Fibroblast of lung (primary cell): ENCODE measurements around the gene FGFBP2. TPM values are rescaled to one million over a fixed set of nuclear protein-coding genes. Genes with fewer than 3 reads are reported as not detected.

Experiments used
- DNase-seq, 2 donors: peaks; one replicate each; pipeline versions ENCODE4 v3.0.0 to v3.0.0-alpha.2; 2010; ENCODE audit warnings: low read depth in 2 of 2
- H2AFZ ChIP-seq: 2 replicates; pipeline ENCODE4 v1.5.1; 2012; ENCODE audit warnings: low read length, control low read depth, inconsistent platforms
- H3K27ac ChIP-seq: 2 replicates; pipeline ENCODE4 v1.5.1; 2011; ENCODE audit warnings: low read length, control low read depth; ENCODE audit not compliant: insufficient read depth
- H3K27me3 ChIP-seq: 2 replicates; pipeline ENCODE4 v1.5.1; 2011; ENCODE audit warnings: mild to moderate bottlenecking, low read length; ENCODE audit not compliant: control insufficient read depth, insufficient read depth
- H3K36me3 ChIP-seq: 2 replicates; pipeline ENCODE4 v1.5.1; 2011; ENCODE audit warnings: low read length; ENCODE audit not compliant: control insufficient read depth, insufficient read depth
- H3K4me1 ChIP-seq: 2 replicates; pipeline ENCODE4 v1.5.1; 2011; ENCODE audit warnings: low read length; ENCODE audit not compliant: control insufficient read depth, insufficient read depth; ENCODE audit errors: extremely low read depth
- H3K4me2 ChIP-seq: 2 replicates; pipeline ENCODE4 v1.5.1; 2011; ENCODE audit warnings: low read length, control low read depth; ENCODE audit not compliant: insufficient read depth; ENCODE audit errors: extremely low read depth
- H3K4me3 ChIP-seq, 4 experiments: fragments of 200-600 bp in 1 of 4; sonication (generic) in 1 of 4; replicated peaks in 1 of 4; 2 replicates each; pipeline ENCODE4 v1.5.1; 2011 to 2016; ENCODE audit warnings: low read length in 4 of 4, low read depth in 3 of 4, mild to moderate bottlenecking in 3 of 4, control low read depth in 2 of 4, inconsistent platforms in 1 of 4, mixed read lengths in 1 of 4; ENCODE audit not compliant: insufficient read depth in 1 of 4; ENCODE audit errors: control extremely low read depth in 1 of 4
- H3K79me2 ChIP-seq: 2 replicates; pipeline ENCODE4 v1.5.1; 2012; ENCODE audit warnings: mild to moderate bottlenecking, low read length, inconsistent platforms; ENCODE audit not compliant: control insufficient read depth, insufficient read depth
- H3K9ac ChIP-seq: 2 replicates; pipeline ENCODE4 v1.5.1; 2011; ENCODE audit warnings: mild to moderate bottlenecking, low read length, control low read depth; ENCODE audit not compliant: insufficient read depth
- H3K9me3 ChIP-seq: 2 replicates; pipeline ENCODE4 v1.5.1; 2012; ENCODE audit warnings: low read depth, low read length; ENCODE audit not compliant: control insufficient read depth, insufficient read depth
- H4K20me1 ChIP-seq: 2 replicates; pipeline ENCODE4 v1.5.1; 2011; ENCODE audit warnings: low read length; ENCODE audit not compliant: control insufficient read depth, insufficient read depth; ENCODE audit errors: extremely low read depth
- CTCF ChIP-seq, 2 donors: IDR thresholded peaks in 1 of 2; conservative IDR thresholded peaks in 1 of 2; 1 replicate in 1 of 2; 2 replicates in 1 of 2; pipeline ENCODE4 v1.5.1; 2011 to 2012; ENCODE audit warnings: low read length in 2 of 2, control low read depth in 1 of 2, inconsistent platforms in 1 of 2, low read depth in 1 of 2, mild to moderate bottlenecking in 1 of 2
- EZH2 ChIP-seq: IDR thresholded peaks from 2 replicates; pipeline ENCODE4 v1.5.1; 2012; ENCODE audit warnings: low read length, control low read depth, mild to moderate bottlenecking; ENCODE audit errors: missing control alignments
- polyA plus RNA-seq, 2 donors: library from polyadenylated mRNA; depleted of rRNA in 1 of 2; stranded (reverse) in 1 of 2; unstranded in 1 of 2; fragments of >200 nt; gene quantifications; 2 replicates each; pipeline ENCODE4 v1.2.1, GENCODE V29; 2011 to 2012; ENCODE audit warnings: missing spikeins in 1 of 2
- total RNA-seq: library from RNA; depleted of rRNA; stranded (reverse); fragments of >200 nt; gene quantifications from 2 replicates; pipeline ENCODE4 v1.2.1, GENCODE V29; 2014

Gene FGFBP2
- total and polyA plus RNA-seq, 2 donors (not counting 1 experiment from before 2014, with no cell fraction given), result 0.09 TPM; not detected in 1

GRCh38 chr4:15982842-15983524, 20.0 kb upstream of the FGFBP2 start:
- no peak overlapping the region for H3K9ac ChIP-seq
- no peaks in the 10 kb centered on the region for H3K4me1 ChIP-seq

DNA sequence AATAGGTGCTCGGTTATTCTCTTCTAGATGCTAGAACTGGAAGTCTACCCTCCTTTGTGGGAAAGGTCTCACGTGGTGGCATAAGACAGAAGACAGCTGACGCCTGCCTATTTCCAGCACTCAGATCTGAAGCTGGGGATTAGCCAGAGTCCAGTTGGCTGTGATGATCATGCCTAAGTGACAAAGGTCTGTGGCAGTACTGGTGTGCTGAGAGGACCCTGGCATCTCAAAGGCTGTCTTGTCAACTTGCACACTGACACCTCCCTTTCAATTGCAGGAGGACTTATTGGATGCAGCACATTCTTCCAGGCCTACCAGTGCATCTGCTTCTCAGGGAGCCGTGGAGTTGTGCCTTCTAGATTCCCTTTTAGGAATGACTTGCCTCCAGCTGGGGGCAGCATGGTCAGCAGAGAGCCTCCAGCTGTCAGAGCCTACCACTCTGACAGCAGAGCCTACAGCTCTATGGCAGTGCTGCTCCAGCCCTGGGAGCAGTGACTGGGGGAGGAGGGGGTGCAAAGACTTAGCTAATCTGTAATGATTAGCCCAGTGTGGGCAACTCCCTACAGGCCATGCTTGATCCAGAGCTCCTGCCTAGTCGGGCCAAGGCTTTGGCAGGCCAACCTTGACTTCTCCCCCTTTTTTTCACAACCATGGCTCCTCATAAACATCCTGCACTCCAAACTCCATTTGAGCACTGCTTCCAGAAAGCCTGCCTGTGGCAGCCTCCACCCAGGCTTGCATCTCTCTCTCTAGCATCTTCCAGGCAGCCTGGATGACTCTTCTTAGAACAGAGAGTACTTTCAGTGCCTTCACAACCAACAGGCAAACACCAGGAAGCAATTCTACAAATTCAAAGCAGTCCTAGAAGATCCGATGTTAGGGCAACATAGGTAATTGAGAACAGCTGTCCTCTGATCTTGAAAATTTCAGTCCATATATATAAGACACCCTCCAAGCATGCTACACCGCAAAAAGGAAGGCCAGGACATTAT, 13.8 kb upstream of the FGFBP2 start:
- H3K27me3 ChIP-seq, result peaks cover 13% of the 10 kb centered on the region
- no peaks in the 10 kb centered on the region for H3K79me2 ChIP-seq
- no peak overlapping the region for H3K4me2 ChIP-seq
- H2AFZ ChIP-seq, result no peak overlapping the region
- no peak overlapping the region for H3K27ac ChIP-seq
- DNase-seq, result no peak
- TF ChIP-seq EZH2 (no peak), CTCF (conservative IDR thresholded peaks at IDR 0.05 in 1 of 2, IDR thresholded peaks at IDR 0.05 in 1 of 2; ENCODE audit: low read depth in 1 of 2, low read length in 2 of 2) (no peak)
- H3K4me1 ChIP-seq, result no peaks in the 10 kb centered on the region
- no peaks in the 10 kb centered on the region for H3K9me3 ChIP-seq
- H4K20me1 ChIP-seq, result no peaks in the 10 kb centered on the region
- H3K9ac ChIP-seq, result no peak overlapping the region
- no peaks in the 10 kb centered on the region for H3K36me3 ChIP-seq
- H3K4me3 ChIP-seq, result no peak overlapping the region

More at GRCh38 chr4:15982842-15983524, 20.0 kb upstream of the FGFBP2 start:
- TF ChIP-seq CTCF (conservative IDR thresholded peaks at IDR 0.05 in 1 of 2, IDR thresholded peaks at IDR 0.05 in 1 of 2; ENCODE audit: low read depth in 1 of 2, low read length in 2 of 2), result no peak
- Histone ChIP-seq H3K36me3 (no peaks in the 10 kb centered on the region), H3K27ac (no peak overlapping the region), H2AFZ (no peak overlapping the region), H3K79me2 (no peaks in the 10 kb centered on the region), H3K4me2 (no peak overlapping the region), H4K20me1 (no peaks in the 10 kb centered on the region), H3K9me3 (no peaks in the 10 kb centered on the region), H3K27me3 (peaks cover 6% of the 10 kb centered on the region), H3K4me3 (no peak overlapping the region)
- DNase-seq, result peak in 1 of 2 donors; percentile 68

GRCh38 chr4:15971068-15971801, 8.3 kb upstream of the FGFBP2 start:
- Histone ChIP-seq H3K4me1 (no peaks in the 10 kb centered on the region), H2AFZ (no peak overlapping the region), H3K4me2 (no peak overlapping the region), H3K9me3 (no peaks in the 10 kb centered on the region), H3K27me3 (peaks cover 7% of the 10 kb centered on the region), H3K27ac (no peak overlapping the region), H4K20me1 (no peaks in the 10 kb centered on the region), H3K9ac (no peak overlapping the region), H3K79me2 (no peaks in the 10 kb centered on the region), H3K36me3 (no peaks in the 10 kb centered on the region), H3K4me3 (no peak overlapping the region)
- no peak for DNase-seq
- TF ChIP-seq CTCF (conservative IDR thresholded peaks at IDR 0.05 in 1 of 2, IDR thresholded peaks at IDR 0.05 in 1 of 2; ENCODE audit: low read depth in 1 of 2, low read length in 2 of 2) (no peak), EZH2 (no peak)
